Activated T-cell treated with anti-CD3 and anti-CD28 coated beads, Interleukin-2, amount 50 U/mL, for 1 hour (primary cell): ENCODE results near the gene CNTN2.

ENCODE experiments used
- DNase-seq: peaks from one replicate; pipeline ENCODE4 v3.0.0-alpha.2; 2020

Gene CNTN2, protein sequence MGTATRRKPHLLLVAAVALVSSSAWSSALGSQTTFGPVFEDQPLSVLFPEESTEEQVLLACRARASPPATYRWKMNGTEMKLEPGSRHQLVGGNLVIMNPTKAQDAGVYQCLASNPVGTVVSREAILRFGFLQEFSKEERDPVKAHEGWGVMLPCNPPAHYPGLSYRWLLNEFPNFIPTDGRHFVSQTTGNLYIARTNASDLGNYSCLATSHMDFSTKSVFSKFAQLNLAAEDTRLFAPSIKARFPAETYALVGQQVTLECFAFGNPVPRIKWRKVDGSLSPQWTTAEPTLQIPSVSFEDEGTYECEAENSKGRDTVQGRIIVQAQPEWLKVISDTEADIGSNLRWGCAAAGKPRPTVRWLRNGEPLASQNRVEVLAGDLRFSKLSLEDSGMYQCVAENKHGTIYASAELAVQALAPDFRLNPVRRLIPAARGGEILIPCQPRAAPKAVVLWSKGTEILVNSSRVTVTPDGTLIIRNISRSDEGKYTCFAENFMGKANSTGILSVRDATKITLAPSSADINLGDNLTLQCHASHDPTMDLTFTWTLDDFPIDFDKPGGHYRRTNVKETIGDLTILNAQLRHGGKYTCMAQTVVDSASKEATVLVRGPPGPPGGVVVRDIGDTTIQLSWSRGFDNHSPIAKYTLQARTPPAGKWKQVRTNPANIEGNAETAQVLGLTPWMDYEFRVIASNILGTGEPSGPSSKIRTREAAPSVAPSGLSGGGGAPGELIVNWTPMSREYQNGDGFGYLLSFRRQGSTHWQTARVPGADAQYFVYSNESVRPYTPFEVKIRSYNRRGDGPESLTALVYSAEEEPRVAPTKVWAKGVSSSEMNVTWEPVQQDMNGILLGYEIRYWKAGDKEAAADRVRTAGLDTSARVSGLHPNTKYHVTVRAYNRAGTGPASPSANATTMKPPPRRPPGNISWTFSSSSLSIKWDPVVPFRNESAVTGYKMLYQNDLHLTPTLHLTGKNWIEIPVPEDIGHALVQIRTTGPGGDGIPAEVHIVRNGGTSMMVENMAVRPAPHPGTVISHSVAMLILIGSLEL

DNA sequence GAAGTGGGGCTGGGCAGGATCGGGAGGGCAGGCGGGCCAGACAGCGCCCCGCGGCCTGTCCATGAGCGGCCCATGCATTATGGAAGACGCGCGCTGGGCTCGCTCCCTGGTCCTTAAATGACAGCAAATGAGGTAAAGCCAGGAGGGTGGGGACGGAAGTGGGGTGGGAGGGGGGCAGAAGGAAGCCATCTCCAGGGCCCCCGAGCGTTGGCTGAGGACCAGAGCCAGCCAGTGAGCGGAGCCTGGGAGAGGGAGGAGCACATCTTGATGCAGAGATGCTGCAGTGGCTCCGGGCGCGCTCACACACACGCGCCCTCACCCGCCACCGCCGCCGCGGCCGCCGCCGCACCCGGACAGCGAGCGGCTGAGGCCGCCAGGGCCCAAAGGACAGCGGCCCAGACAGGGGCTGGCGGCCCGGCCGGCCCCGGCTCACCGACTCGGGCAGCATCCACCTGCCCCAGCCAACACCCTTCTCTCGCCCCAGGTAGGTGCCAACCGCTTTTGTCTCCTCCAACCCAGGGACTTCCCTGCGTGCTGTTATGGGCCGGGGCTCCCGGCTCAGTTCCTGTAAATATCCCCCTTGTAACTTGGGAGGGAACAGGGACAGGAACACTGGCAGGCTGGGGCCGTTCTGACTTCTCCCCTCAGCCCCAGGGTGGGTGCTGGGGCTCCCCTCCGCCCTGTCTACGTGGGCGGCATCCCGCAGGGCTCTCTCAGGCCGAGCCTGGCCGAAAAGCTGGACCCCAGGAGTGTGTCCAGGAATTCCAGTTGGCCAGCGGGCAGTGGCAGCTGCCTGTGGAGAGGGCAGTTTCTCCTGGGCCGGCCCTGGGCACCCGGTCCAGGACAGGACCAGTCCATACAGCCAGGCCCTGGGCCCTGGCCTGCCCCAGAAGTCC, at the start of gene CNTN2:
Gene CNTN2 (plus strand): TSS at position 302 of the 896 bp plus-strand sequence. CDS start 9,974 bp downstream, outside the sequence.
- no peak for DNase-seq

DNA sequence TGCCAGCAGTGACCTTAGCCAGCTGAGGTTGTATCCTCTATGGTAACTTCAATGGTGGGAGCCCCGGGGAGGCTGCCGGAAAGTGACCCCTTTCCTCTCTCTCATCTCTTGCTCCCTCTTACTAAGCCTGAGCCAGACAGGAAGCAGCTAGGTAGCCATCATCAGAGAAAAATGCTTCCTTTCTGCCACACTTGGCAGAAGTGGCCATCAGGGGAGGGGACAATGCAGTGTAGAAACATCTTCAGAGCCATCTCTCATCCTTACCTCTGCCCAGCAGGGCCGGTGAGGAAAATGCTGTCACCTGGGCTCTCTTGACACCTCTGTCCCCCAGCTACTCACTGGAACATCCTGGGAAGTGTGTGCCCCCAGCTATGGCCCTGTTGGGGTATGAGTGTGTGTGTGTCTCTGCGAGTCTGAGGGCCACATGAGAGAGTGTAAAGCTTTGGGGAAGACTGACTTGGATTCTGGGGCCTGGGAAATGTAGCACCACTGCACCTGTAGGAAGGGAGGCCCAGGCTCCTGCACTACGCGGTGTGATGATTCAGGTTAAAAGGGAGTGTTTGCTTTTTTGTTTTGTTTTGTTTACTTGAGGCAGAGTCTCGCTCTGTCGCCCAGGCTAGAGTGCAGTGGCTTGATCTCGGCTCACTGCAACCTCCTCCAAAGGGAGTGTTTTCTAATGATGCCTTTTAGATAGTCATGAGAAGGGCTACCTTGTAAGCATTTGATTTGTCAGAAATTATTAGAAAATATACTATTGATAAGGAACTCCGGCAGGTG, 48.7 kb upstream of the CNTN2 start:
- no peak for DNase-seq

DNA sequence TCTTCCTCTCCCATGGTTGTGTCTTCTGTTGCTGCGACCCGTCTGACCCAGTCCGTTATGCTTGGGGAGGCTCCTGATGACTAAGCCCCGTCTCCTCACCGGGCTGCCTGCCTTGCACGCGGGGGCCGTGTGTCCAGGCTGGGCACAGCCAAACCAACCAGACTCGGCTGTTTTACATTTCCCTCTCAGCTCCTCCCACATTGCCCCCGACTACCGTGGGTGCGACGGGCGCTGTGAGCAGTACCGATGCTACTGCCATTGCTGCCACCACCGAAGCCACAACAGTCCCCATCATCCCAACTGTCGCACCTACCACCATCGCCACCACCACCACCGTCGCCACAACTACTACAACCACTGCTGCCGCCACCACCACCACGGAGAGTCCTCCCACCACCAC, 46.0 kb upstream of the CNTN2 start:
- no peak for DNase-seq

DNA sequence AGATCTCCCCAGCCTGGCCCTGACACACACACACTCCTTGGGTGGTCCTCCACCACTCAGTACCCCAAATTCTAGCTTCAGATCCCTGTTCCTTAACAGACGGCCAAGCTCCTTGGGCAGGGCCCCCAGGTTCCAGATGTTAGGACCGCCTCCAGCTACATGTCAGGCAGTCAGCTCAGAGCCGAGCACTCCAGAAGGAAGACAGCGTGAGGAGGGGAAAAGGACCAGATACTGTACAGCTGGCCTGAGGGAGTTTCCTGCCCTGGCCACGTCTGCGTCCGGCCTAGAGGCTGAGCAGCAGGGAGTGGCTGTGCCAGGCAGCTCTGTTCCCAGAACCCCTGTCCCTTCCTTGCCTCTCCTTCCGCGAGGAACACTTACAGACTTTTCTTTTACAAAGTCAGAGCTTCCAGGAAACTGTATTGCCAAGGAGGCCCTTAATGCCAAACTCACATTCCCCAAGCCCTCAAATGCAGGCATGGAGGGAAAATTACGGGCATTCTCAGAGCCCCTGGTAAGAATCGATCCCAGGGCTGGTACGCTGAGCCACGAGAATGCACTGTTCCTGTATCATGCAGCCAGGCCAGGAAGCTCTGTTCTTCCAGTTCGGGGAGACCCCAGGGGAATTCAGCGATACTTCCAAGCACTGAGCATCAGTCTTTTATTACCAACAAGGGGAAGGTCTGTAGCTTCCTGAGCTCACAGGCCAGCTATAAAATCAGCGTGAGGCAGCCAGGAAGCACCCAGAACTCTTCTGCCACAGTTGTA, 45.2 kb upstream of the CNTN2 start:
- no peak for DNase-seq

DNA sequence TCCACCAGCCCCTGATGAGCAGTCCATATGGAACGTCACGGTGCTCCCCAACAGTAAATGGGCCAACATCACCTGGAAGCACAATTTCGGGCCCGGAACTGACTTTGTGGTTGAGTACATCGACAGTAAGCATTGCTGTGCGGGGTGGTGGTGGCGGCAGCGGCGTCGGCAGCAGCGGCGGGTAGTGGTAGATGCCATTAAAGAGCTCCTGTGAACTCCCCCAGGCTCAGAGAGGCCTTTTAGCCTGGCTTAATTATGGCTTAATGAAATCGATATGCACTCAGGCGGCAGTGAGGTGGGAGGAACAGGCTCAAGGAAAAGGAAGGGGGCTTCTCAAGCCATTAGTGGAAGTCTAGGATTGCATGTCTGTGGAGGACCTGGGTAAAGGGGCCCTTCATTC, 41.9 kb upstream of the CNTN2 start:
- no peak for DNase-seq

DNA sequence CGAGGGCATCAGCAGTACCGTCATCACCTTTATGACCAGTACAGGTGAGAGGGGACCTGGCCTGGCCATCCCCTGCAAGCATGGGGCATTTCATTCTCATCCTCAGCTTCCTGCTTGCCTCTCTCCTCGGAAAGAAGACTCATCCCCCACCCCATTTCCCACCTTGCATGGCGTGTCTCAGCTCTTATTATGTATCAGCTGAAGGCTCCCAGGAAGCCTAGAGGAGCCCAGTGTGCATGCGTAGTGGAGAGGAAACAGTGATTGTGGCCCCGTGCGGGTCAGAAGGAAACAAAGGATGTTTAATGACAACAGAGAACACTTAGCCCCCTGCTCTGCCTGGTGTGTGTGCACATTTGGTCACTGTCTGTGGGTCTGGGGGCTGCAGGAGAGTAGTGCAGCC, 40.3 kb upstream of the CNTN2 start:
- no peak for DNase-seq

DNA sequence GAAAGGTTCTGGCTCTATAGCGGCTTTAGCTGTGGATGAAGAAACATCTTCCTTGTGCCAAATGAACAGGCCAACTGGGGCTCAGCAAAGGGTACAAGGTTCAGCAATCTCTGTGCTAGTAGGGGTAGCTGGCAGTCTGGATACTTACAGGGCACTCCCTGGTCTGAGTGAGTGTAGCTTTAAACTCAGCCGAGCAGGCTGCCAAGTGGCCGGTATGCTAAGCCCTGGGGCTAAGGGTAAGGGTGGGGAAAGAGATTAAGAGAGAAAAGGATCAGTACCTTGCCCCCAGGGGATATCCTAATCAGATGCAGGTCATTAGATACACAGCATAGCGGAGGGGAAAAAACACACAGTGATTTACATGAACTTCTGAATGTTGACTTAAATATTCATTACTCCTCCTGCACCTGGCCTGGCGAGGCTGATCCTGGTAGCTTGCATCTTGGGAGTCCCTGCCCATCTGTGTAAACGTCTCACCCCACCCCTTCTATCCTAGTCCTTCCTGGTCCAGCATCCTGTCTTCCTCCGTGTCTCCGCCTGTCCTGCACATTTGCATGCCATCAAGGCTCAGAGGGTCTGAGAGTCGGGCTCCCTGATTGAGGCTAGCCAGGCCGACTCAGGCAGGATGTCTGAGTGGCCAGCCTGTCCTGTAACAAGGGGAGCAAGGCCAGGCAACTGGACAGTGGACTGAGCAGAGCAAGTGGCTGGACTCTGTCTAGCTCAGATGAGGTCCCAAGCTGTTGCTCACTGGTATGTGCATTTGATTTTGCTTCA, 39.5 kb upstream of the CNTN2 start:
- DNase-seq, result no peak

DNA sequence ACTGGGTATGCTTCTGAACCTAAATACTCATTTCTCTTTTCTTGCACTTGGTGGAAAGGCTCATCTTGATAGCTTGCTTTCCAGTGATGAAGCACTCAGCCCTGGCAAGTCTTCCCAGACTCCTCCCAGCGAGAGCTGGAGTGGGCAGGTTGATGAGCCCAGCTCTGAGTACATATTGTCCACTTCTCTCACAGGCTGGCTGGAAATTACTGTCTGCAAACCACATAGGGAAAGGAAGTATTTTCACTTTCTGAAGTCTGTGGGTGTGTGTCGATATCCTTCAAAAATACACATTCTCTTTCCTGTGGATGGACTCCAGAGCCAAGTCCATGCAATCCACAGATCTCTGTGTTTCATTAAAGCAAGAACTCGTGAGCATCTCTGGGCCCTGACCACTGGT, 38.7 kb upstream of the CNTN2 start:
- no peak for DNase-seq

DNA sequence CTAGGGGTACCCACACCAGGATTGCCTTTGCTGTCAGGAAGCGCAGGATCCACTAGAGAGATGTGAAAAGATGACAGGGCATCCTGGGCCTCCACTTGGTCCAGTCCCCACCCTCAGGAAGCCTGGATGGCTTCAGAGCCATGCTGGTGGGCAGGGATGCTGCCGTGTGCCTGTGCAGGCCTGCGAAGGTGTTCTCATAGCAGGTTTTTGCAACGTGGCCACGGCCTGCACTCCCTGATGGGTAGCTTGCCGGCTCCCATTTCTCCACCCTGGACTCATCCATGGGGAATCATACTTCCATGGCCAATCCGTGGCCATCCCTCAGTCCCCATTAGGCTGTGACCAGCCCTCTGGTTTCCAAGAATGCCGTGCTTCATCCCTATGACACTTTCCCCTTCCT, 34.1 kb upstream of the CNTN2 start:
- no peak for DNase-seq

DNA sequence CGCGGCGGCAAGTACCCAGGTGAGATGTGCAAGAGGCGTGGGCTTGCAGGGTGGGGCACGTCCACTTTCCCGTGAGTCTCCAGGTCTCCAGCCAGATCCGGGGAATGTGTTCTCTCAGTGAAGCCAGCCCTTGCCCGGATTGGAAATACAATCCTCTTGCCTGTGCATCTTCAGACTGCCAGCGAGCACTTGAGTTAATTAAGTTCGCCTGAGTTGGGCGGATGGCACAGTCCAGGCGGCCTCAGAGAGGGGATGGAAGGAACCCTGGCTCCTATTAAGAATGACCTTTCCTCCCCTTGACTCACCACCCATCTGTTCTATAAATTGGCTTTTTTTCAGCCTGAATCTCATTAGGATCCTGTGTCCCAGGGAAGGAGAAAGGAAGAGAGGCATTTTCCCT, 33.3 kb upstream of the CNTN2 start:
- DNase-seq, result no peak

DNA sequence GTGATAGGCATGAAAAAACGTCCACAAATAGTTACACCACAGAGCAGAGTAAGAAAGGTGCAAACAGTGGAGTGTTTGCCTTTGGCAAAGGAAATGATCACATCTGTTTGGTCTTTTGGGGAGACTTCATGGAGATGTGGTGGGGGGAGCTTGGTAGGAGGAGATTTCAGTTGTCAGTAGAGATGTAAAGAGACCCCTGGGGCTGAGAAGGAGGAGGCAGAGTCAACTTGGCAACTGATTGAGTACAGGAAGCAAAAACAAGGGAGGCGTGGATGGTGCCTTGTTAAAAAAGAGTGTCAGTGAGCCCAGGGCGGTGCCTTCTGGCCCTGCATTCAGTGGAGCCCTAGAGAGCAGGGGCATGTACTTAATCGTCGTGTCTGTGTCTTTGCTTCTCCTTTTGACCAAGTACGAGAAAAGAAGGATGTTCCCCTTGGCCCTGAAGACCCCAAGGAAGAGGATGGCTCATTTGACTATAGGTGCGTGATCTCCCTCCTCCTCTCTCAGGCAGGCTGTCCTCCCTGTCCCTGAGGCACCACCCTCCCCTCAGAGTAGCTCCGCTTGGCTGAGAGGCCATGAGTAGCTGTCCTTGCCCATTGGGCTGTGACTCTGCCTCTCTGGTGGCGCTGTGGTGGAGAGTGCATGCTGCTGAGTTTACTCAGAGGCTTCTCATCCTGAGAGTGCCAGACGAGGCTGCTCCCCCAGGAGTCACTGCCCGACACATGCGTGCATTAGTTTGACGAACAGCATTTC, 30.4 kb upstream of the CNTN2 start:
- no peak for DNase-seq

DNA sequence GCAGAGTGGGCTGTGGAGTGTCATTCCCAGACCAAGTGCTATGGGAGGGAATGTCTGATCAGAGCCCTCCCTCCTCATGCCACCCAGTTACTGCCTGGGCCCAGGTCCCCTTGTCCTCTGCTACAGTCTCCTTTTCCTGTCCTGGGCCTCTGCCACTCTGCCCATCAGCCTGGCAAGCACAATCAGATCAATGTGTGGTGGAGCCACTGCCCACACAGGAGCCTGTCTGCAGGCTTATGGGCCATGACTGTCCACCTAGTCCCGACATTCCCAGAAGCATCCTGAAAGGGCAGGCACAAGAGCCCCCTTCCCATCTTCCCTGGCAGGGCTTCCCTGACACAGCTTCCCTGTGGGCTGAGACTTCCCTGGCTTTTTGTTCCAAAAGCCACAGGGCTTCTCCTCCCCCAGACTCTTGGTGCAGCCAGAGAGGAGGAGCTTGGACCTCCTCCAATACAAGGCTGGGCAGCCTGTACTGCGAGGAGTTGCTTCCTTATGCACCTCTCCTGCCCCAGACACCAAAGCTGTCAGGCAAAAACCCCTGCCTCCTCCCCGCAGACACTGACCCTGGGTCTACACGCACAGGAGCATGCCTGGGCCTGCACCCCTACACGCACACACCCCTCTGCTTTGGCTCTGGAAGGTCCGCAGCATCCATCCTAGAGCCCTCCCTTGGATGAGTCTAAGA, 29.2 kb upstream of the CNTN2 start:
- DNase-seq, result no peak

DNA sequence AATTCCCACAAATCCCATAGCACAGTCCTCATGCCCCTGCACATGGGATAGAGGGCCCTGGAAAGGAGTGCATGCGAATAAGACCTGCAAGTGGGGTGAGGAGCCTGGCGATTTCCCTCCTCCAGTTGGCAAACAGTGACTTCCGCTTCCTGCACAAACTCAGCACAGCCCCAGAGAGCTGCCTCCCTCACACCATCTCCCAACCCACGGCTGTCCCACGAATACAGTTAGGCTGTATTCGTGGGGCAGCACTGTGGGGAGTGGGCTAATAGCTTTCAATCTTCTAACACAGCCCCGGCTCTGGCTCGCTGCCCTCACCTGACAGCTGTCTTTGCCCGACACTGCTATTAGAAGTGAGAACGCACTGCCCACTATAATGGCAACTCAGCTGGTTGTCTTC, 28.2 kb upstream of the CNTN2 start:
- DNase-seq, result no peak

DNA sequence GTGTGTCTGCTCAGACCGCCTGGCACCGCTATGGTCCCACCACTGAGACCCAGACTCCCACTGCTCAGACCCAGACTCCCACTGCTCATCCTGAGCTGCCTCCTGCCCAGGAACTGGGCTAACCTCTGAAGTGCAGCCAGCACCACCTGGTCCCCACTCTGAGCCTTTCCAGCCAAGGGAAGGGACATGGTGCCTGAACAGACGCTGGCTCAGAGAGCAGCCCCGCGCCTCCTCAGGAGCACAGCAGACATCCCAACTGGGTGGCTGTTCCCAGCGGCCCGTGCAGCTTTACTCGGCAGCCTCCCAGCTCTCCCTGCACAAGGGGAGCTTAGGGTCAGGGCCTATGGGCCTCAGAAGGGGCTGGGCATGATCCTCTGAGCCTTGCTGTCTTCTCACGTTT, 27.8 kb upstream of the CNTN2 start:
- no peak for DNase-seq

DNA sequence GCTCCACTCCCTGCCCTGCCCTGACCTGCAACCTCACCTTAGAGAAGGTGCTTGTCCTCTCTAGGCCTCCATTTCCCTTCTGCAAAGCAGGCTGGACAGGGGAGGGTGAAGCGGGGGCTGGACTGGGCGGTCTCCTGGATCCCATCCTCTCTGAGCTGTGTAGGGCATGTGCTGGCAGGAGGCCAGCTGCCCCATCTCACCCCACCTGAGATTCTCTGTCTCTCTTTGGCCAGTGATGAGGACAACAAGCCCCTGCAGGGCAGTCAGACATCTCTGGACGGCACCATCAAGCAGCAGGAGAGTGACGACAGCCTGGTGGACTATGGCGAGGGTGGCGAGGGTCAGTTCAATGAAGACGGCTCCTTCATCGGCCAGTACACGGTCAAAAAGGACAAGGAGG, 26.9 kb upstream of the CNTN2 start:
- no peak for DNase-seq

DNA sequence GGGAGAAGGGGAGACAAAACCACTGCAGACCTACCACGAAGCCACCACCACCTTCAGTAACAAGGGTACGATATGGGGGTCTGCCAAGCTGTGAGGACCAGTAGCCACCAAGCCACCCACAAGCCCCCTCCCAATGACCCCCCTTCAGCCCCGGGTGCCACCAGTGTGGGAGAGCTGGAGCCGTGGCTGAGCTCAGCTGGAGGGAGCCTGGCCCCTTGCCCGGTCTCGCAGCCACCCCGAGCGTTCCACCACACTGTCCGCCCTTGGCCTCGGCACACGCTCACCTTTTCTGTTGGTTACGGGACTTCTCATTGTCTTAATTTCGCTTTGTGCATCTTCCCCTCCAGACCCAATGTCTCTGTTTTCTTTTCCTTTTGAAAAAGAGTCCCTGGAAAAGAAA, 26.4 kb upstream of the CNTN2 start:
- DNase-seq, result no peak

DNA sequence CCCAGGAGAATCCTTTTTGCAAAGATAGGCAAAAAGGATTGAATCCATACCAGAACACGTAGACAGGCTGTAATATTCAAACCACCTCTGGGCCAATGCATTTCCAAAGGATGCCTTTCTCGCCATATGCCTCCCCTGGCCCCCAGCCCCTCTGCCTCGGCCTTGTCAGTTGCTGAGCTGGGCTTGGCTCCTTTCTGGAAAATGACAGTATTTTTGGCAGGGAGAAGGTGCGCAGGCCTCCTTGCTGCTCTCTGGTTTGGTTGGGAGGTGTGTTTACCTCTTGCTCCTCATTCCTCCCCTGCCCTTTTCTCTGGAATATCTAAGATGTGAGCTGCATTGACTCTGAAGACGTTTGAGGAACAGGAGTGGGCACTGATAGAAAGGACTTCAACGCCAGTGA, 26.0 kb upstream of the CNTN2 start:
- no peak for DNase-seq

DNA sequence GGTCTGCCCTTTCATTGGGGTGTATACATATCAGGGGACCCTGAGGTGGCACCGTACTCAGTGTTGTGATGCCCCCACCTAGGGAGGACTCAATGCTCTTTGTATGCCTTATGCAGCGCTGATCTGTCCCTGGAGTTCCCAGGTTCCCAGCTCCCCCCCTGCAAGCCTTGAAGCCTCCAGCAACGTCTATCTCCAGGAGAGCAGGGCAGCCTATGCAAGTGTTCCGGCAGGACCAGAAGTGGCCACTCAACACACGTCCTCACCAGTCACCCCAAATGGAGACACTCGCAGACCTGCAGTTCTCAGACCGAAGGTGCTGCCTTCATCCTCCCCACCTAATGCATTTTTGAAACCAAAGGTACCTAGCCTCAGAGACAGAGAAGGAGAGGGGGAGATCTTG, 25.2 kb upstream of the CNTN2 start:
- DNase-seq, result no peak

DNA sequence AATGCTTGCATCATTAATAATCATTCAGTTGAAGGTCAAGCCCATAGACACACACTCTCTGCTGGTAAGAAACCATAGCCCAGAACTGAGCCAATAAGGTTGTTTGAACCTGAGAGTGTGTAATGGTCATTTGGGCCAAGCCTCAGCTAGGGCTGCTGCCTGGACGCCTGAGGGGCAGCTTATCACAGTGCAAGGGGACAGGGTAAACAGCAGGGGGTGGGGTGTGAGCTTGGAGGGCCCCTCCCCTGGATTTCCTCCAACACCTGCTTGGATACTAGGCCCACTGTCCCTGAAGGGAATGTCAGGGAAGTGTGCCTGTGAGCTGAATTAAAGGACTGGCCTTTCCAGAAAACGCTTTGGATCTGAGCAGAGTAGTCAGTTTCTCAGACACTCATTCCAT, 24.6 kb upstream of the CNTN2 start:
- no peak for DNase-seq
